Measurements from ENCODE around the gene PPP1R14C. TPM values are rescaled to one million over a fixed set of nuclear protein-coding genes. Genes with fewer than 3 reads are reported as not detected.

PPP1R14C gene
- polyA plus RNA-seq, 3 donors = 0.11 TPM; not detected in 2

DNA sequence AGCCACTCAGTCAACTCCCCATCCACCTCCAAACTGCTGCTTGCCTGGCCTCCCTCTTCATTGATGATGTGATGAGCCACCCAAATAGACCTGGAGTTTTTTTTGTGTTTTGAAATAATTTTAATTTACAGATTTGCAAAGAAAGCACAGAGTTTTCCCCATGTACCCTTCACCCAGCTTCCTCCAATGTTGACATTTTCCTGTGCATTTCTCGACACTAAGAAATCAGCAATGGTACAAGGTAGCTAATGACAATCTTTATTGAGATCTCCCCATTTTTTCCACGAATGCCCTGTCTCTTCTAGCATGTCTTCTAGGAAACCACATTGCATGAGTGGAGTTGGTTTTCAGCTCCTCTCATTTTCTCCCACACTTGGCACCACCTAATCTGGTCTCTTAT, 30.1 kb downstream of the PPP1R14C start:
- H3K4me1 ChIP-seq (ENCODE audit: control insufficient read depth in 1 of 2, insufficient read depth in 2 of 2, low read length in 2 of 2) = peaks cover 8 to 11% of the 10 kb centered on the region in 2 donors
- no peak overlapping the region for H3K4me3 ChIP-seq (replicated peaks in 1 of 3; ENCODE audit: low read depth in 2 of 3, low read length in 3 of 3)
- no peaks in the 10 kb centered on the region for H4K20me1 ChIP-seq (ENCODE audit: insufficient read depth, low read length)
- no peak overlapping the region for H2AFZ ChIP-seq (ENCODE audit: insufficient read depth, low read depth, low read length, poor library complexity, severe bottlenecking)
- Mint-ChIP-seq H3K27ac (no peak overlapping the region), H3K4me1 (peaks cover 13% of the 10 kb centered on the region), H3K4me3 (no peak overlapping the region), H3K9me3 (peaks cover 0 to 5% (median 2%) of the 10 kb centered on the region in 7 donors), H3K36me3 (no peaks in the 10 kb centered on the region), H3K27me3 (ENCODE audit: low read depth in 3 of 3) (peaks cover 1 to 3% (median 2%) of the 10 kb centered on the region in 3 donors)
- no peak overlapping the region for H3K27ac ChIP-seq (ENCODE audit: low read depth in 1 of 2, low read length in 2 of 2)
- TF ChIP-seq, protein P1, sequence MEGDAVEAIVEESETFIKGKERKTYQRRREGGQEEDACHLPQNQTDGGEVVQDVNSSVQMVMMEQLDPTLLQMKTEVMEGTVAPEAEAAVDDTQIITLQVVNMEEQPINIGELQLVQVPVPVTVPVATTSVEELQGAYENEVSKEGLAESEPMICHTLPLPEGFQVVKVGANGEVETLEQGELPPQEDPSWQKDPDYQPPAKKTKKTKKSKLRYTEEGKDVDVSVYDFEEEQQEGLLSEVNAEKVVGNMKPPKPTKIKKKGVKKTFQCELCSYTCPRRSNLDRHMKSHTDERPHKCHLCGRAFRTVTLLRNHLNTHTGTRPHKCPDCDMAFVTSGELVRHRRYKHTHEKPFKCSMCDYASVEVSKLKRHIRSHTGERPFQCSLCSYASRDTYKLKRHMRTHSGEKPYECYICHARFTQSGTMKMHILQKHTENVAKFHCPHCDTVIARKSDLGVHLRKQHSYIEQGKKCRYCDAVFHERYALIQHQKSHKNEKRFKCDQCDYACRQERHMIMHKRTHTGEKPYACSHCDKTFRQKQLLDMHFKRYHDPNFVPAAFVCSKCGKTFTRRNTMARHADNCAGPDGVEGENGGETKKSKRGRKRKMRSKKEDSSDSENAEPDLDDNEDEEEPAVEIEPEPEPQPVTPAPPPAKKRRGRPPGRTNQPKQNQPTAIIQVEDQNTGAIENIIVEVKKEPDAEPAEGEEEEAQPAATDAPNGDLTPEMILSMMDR (IDR thresholded peaks at IDR 0.05) = no peak
- no peak overlapping the region for H3K4me2 ChIP-seq (replicated peaks; ENCODE audit: extremely low read depth, low read length, poor library complexity, severe bottlenecking)
- intact Hi-C loops (cut with micrococcal nuclease) = no loop called here
- H3K9me3 ChIP-seq (replicated peaks in 1 of 2; ENCODE audit: control insufficient read depth in 1 of 2, insufficient read depth in 1 of 2, low read length in 2 of 2) = no peaks in the 10 kb centered on the region
- DNase-seq = no peak
- H3K36me3 ChIP-seq (replicated peaks in 1 of 2; ENCODE audit: control insufficient read depth in 1 of 2, insufficient read depth in 2 of 2, low read length in 2 of 2) = no peaks in the 10 kb centered on the region
- no CpG with 5 or more reads among the region's 2 CpGs for WGBS (ENCODE audit: insufficient coverage)
- H3K79me2 ChIP-seq (ENCODE audit: insufficient read depth, low read length) = no peaks in the 10 kb centered on the region
- H3K27me3 ChIP-seq (ENCODE audit: control insufficient read depth in 2 of 2, insufficient read depth in 2 of 2, low read length in 2 of 2) = no peaks in the 10 kb centered on the region
- no peak overlapping the region for H3K9ac ChIP-seq (ENCODE audit: insufficient read depth, low read length, poor library complexity, severe bottlenecking)

GRCh38 chr6:150175586-150176151, 32.8 kb downstream of the PPP1R14C start:
- H2AFZ ChIP-seq (ENCODE audit: insufficient read depth, low read depth, low read length, poor library complexity, severe bottlenecking) = no peak overlapping the region
- H3K9me3 ChIP-seq (replicated peaks in 1 of 2; ENCODE audit: control insufficient read depth in 1 of 2, insufficient read depth in 1 of 2, low read length in 2 of 2) = no peaks in the 10 kb centered on the region
- no peak overlapping the region for H3K4me3 Mint-ChIP-seq
- no peaks in the 10 kb centered on the region for H3K79me2 ChIP-seq (ENCODE audit: insufficient read depth, low read length)
- no peaks in the 10 kb centered on the region for H3K4me1 ChIP-seq (ENCODE audit: control insufficient read depth in 1 of 2, insufficient read depth in 2 of 2, low read length in 2 of 2)
- no peaks in the 10 kb centered on the region for H3K36me3 ChIP-seq (replicated peaks in 1 of 2; ENCODE audit: control insufficient read depth in 1 of 2, insufficient read depth in 2 of 2, low read length in 2 of 2)
- intact Hi-C loops (cut with micrococcal nuclease) = no loop called here
- H3K27ac ChIP-seq (ENCODE audit: low read depth in 1 of 2, low read length in 2 of 2) = no peak overlapping the region
- peaks cover 0 to 2% (median 0%) of the 10 kb centered on the region in 7 donors for H3K9me3 Mint-ChIP-seq
- H3K27me3 ChIP-seq (ENCODE audit: control insufficient read depth in 2 of 2, insufficient read depth in 2 of 2, low read length in 2 of 2) = no peaks in the 10 kb centered on the region
- no peak overlapping the region for H3K9ac ChIP-seq (ENCODE audit: insufficient read depth, low read length, poor library complexity, severe bottlenecking)
- no peak for DNase-seq
- H3K4me1 Mint-ChIP-seq = no peaks in the 10 kb centered on the region
- peak overlapping the region in 1 of 7 donors; percentile 6 for H3K27ac Mint-ChIP-seq
- H3K36me3 Mint-ChIP-seq = no peaks in the 10 kb centered on the region
- H3K4me2 ChIP-seq (replicated peaks; ENCODE audit: extremely low read depth, low read length, poor library complexity, severe bottlenecking) = no peak overlapping the region
- no peak overlapping the region for H3K4me3 ChIP-seq (replicated peaks in 1 of 3; ENCODE audit: low read depth in 2 of 3, low read length in 3 of 3)
- TF ChIP-seq, protein P1 (IDR thresholded peaks at IDR 0.05) = no peak
- 100% methylated on average over 2 of the region's 4 CpGs for WGBS (ENCODE audit: insufficient coverage)
- no peaks in the 10 kb centered on the region for H4K20me1 ChIP-seq (ENCODE audit: insufficient read depth, low read length)
- H3K27me3 Mint-ChIP-seq (ENCODE audit: low read depth in 3 of 3) = peaks cover 1 to 4% (median 2%) of the 10 kb centered on the region in 3 donors
